PC-3 (cell line): Measurements from ENCODE around the gene FOSB. TPM values are rescaled to one million over a fixed set of nuclear protein-coding genes. Genes with fewer than 3 reads are reported as not detected.

ENCODE experiments used
- ATAC-seq: fragments of 200-7000 bp; cut with Tn5 transposase; 2 replicates; pipeline ENCODE4 v1.9.1; 2020; ENCODE audit warnings: mild to moderate bottlenecking, moderate library complexity
- BruUV-seq: library from RNA; stranded (reverse); fragments of 400-500 nt; replicated peaks from 2 replicates; lab custom pipeline; 2021; lab: Mats Ljungman, UMichigan
- CTCF ChIA-PET: fragments of 300-600 bp; sonication (Branson Sonifier 250); formaldehyde crosslinking; loops from one replicate; lab custom pipeline; 2022; ENCODE audit warnings: antibody characterized with exemption; lab: Charles Lee
- POLR2A ChIA-PET: fragments of 300-600 bp; sonication (Branson Sonifier 250); formaldehyde crosslinking; loops from one replicate; lab custom pipeline; 2022; ENCODE audit warnings: antibody characterized with exemption; ENCODE audit not compliant: unreplicated experiment; lab: Charles Lee
- DNase-seq: peaks from one replicate; pipeline ENCODE4 v3.0.0-alpha.2; 2015
- H2AFZ ChIP-seq: fragments of 300-600 bp; sonication (generic); 2 replicates; pipeline ENCODE4 v1.6.0; 2016; ENCODE audit warnings: antibody characterized with exemption, low read length
- H3F3A ChIP-seq: fragments of 300-600 bp; sonication (generic); one replicate; pipeline ENCODE4 v1.6.0; 2017; ENCODE audit warnings: antibody characterized with exemption, low read length, control low read depth, mild to moderate bottlenecking; ENCODE audit not compliant: unreplicated experiment
- H3K27ac ChIP-seq: fragments of 300-600 bp; sonication (generic); 2 replicates; pipeline ENCODE4 v1.5.1; 2016; ENCODE audit warnings: mild to moderate bottlenecking, low read length
- H3K27me3 ChIP-seq: fragments of 300-600 bp; sonication (generic); 2 replicates; pipeline ENCODE4 v1.6.1; 2016; ENCODE audit warnings: low read length, mixed read lengths
- H3K36me3 ChIP-seq: fragments of 300-600 bp; sonication (generic); 2 replicates; pipeline ENCODE4 v1.6.1; 2016; ENCODE audit warnings: low read depth, mixed run types, low read length, mixed read lengths
- H3K4me1 ChIP-seq: fragments of 300-600 bp; sonication (generic); 2 replicates; pipeline ENCODE4 v1.5.1; 2016; ENCODE audit warnings: low read length; ENCODE audit not compliant: insufficient read depth
- H3K4me2 ChIP-seq: fragments of 300-600 bp; sonication (generic); 2 replicates; pipeline ENCODE4 v1.6.0; 2016; ENCODE audit warnings: low read length
- H3K4me3 ChIP-seq: fragments of 300-600 bp; sonication (generic); 2 replicates; pipeline ENCODE4 v1.5.1; 2016; ENCODE audit warnings: mild to moderate bottlenecking, low read length, mixed read lengths
- H3K79me2 ChIP-seq: fragments of 300-600 bp; sonication (generic); 2 replicates; pipeline ENCODE4 v1.6.1; 2017; ENCODE audit warnings: low read length, mixed read lengths
- H3K9ac ChIP-seq: fragments of 300-600 bp; sonication (generic); 2 replicates; pipeline ENCODE4 v1.6.0; 2016; ENCODE audit warnings: mild to moderate bottlenecking, low read length
- H3K9me2 ChIP-seq: fragments of 300-600 bp; sonication (generic); replicated peaks from 2 replicates; pipeline ENCODE4 v1.6.1; 2016; ENCODE audit warnings: mixed run types, low read length, mixed read lengths
- H3K9me3 ChIP-seq: fragments of 300-600 bp; sonication (generic); 2 replicates; pipeline ENCODE4 v1.6.1; 2016; ENCODE audit warnings: low read length, mixed read lengths
- H4K20me1 ChIP-seq: fragments of 300-600 bp; sonication (generic); 2 replicates; pipeline ENCODE4 v1.6.1; 2016; ENCODE audit warnings: low read length, mixed read lengths
- EZH2 ChIP-seq: fragments of 300-600 bp; sonication (generic); IDR thresholded peaks from one replicate; pipeline ENCODE4 v1.6.1; 2017; ENCODE audit warnings: antibody characterized with exemption, mild to moderate bottlenecking, low read length; ENCODE audit not compliant: unreplicated experiment
- EZH2phosphoT487 ChIP-seq: fragments of 300-600 bp; sonication (generic); IDR thresholded peaks from 2 replicates; pipeline ENCODE4 v1.6.1; 2018; ENCODE audit warnings: mild to moderate bottlenecking, antibody characterized with exemption, low read length, borderline replicate concordance
- intact Hi-C: fragments of 100-400 bp; cut with micrococcal nuclease; formaldehyde crosslinking; loops from 2 replicates; pipeline ENCODE4 v1.9.0; 2023
- total RNA-seq: library from RNA; depleted of rRNA; stranded (reverse); fragments of >200 nt; gene quantifications from 2 replicates; pipeline ENCODE4 v1.2.3, GENCODE V29; 2014
- TF ChIP-seq, protein P1 (sequence below): fragments of 300-600 bp; sonication (generic); conservative IDR thresholded peaks from 2 replicates; pipeline ENCODE4 v1.5.1; 2017; ENCODE audit warnings: antibody characterized with exemption, low read depth, mild to moderate bottlenecking, low read length

The FOSB gene
- total RNA-seq, 1 experiment from 2014 or later = 35.8 TPM

DNA sequence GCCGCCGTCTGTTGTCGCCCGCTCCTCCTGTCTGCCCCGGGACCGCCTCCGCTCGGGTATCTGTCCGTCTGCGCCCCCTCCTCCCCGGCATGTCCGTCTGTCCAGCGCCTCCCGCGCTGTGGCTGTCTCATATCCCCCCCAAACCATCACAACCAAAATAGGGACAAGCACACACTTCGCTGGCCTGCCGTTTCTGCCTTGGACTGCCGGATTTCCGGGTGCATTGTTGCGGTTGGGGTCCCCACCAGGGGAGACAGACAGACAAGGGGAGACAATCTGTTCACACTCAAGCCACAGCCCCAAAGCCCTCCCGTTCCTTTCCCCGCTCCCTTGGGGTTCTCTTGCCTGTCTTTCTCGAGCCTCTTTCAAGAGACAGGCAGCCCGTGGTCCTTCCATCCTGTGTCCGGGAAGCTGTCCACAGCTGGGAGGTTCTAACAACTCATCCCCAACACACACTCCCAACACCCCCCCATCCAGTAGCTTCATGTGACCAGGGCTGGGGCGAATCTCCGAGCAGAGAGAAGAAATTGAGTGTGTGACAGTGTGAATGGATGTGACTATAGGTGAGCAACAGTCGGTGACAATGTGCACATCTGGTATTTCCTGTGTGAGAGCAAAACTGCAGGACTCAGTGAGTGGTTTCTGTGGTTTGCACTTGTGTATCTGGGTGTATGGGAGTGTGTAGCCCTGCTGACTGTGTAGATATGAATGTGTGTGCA, 16.5 kb upstream of the FOSB start:
- H3K4me2 ChIP-seq = peak overlapping the region; percentile 99
- peak; percentile 24 for DNase-seq
- CTCF ChIA-PET = no interaction called here

DNA sequence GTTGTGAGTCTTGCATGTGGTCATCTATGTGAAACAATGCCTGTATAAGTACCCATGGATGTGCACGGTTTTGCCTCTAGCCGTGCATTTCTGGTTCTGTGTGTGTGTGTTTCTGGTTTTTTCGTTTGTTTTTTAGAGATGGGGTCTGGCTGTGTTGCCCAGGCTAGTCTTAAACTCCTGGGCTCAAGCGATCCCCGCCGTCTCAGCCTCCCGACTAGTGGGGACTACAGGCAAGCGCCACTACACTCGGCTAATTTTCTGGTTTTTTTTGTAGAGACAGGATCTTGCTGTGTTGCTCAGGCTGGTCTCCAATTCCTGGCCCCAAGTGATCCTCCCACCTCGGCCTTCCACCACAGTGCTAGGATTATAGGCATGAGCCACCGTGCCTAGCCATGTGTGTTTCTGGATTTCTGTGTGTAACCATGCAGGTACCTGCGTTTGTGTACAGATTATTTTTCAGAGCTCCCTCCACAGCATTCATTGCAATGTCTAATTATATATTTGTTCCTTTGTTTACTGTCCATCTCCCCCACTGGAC, 15.9 kb upstream of the FOSB start:
- ATAC-seq = no peak
- POLR2A ChIA-PET = interaction anchor here (0.6 to 1.0 kb wide), 2 partner anchors 15 to 21 kb away, joined by 4 to 8 read pairs; no protein-coding TSS in a partner anchor
- H3K9ac ChIP-seq = no peak overlapping the region

More for the DNA sequence above, 16.5 kb upstream of the FOSB start:
- POLR2A ChIA-PET = interaction anchor here (0.6 to 1.0 kb wide), 2 partner anchors 16 to 22 kb away, joined by 4 to 8 read pairs; no protein-coding TSS in a partner anchor
- Histone ChIP-seq H3K9ac (peak overlapping the region; percentile 86), H2AFZ (peak overlapping the region; percentile 82), H3K9me2 (no peaks in the 10 kb centered on the region), H3K4me1 (peaks cover 37% of the 10 kb centered on the region), H3K9me3 (no peaks in the 10 kb centered on the region), H3K79me2 (no peaks in the 10 kb centered on the region), H3F3A (no peaks in the 10 kb centered on the region), H3K27ac (peak overlapping the region; percentile 73), H3K4me3 (peak overlapping the region; percentile 77), H3K36me3 (no peaks in the 10 kb centered on the region), H4K20me1 (no peaks in the 10 kb centered on the region), H3K27me3 (no peaks in the 10 kb centered on the region)
- intact Hi-C loops = loop anchor here (2.0 kb wide), 1 partner anchor 16 kb away; the partner anchor contains the start of gene FOSB
- TF ChIP-seq EZH2 (no peak), EZH2phosphoT487 (no peak)
- TF ChIP-seq, protein P1, sequence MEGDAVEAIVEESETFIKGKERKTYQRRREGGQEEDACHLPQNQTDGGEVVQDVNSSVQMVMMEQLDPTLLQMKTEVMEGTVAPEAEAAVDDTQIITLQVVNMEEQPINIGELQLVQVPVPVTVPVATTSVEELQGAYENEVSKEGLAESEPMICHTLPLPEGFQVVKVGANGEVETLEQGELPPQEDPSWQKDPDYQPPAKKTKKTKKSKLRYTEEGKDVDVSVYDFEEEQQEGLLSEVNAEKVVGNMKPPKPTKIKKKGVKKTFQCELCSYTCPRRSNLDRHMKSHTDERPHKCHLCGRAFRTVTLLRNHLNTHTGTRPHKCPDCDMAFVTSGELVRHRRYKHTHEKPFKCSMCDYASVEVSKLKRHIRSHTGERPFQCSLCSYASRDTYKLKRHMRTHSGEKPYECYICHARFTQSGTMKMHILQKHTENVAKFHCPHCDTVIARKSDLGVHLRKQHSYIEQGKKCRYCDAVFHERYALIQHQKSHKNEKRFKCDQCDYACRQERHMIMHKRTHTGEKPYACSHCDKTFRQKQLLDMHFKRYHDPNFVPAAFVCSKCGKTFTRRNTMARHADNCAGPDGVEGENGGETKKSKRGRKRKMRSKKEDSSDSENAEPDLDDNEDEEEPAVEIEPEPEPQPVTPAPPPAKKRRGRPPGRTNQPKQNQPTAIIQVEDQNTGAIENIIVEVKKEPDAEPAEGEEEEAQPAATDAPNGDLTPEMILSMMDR = no peak
- ATAC-seq = no peak; the same call in 1 of the 2 replicates
- BruUV-seq = TSS peak; percentile 94

More for the DNA sequence above, 15.9 kb upstream of the FOSB start:
- no peak overlapping the region for H2AFZ ChIP-seq
- H3K27me3 ChIP-seq = no peaks in the 10 kb centered on the region
- H3K79me2 ChIP-seq = no peaks in the 10 kb centered on the region
- H3F3A ChIP-seq = no peaks in the 10 kb centered on the region
- H4K20me1 ChIP-seq = no peaks in the 10 kb centered on the region
- TF ChIP-seq, protein P1 = no peak
- no peak for TF ChIP-seq EZH2
- TF ChIP-seq EZH2phosphoT487 = no peak
- CTCF ChIA-PET = no interaction called here
- no peaks in the 10 kb centered on the region for H3K9me3 ChIP-seq
- H3K4me3 ChIP-seq = no peak overlapping the region
- H3K9me2 ChIP-seq = no peaks in the 10 kb centered on the region
- intact Hi-C loops = loop anchor here (2.0 kb wide), 1 partner anchor 15 kb away; the partner anchor contains the start of gene FOSB
- peak overlapping the region; percentile 73; the same call in 1 of the 2 replicates for H3K27ac ChIP-seq
- BruUV-seq = no TSS peak
- DNase-seq = no peak
- H3K4me2 ChIP-seq = peak overlapping the region; percentile 99; the same call in 1 of the 2 replicates
- H3K4me1 ChIP-seq = peaks cover 41% of the 10 kb centered on the region
- no peaks in the 10 kb centered on the region for H3K36me3 ChIP-seq
